MCF 10A (cell line): ENCODE results near the gene CAND2. TPM values are rescaled to one million over a fixed set of nuclear protein-coding genes. Genes with fewer than 3 reads are reported as not detected.

Source experiments
- BruUV-seq: library from RNA; stranded (reverse); fragments of 400-500 nt; replicated peaks from 2 replicates; lab custom pipeline; 2021; lab: Mats Ljungman, UMichigan
- CTCF ChIA-PET: fragments of 300-600 bp; sonication (Branson Sonifier 250); formaldehyde crosslinking; extraction: SDS; loops from one replicate; lab custom pipeline; 2021; ENCODE audit warnings: antibody characterized with exemption, inconsistent platforms; lab: Yijun Ruan, JAX
- POLR2A ChIA-PET: fragments of 300-600, 350-650 bp; sonication (Branson Sonifier 250); formaldehyde crosslinking; extraction: SDS; loops from one replicate; lab custom pipeline; 2020; ENCODE audit warnings: antibody characterized with exemption, inconsistent platforms; lab: Yijun Ruan, JAX
- DNase-seq: peaks from one replicate; pipeline ENCODE4 v3.0.0-alpha.2; 2018; ENCODE audit not compliant: unreplicated experiment
- H3K27ac Mint-ChIP-seq: one replicate; pipeline ENCODE4 v1.8.0; 2022; ENCODE audit warnings: mild to moderate bottlenecking, low read depth, mixed read lengths; ENCODE audit not compliant: unreplicated experiment
- H3K27me3 Mint-ChIP-seq: one replicate; pipeline ENCODE4 v1.8.0; 2022; ENCODE audit warnings: mixed read lengths; ENCODE audit not compliant: insufficient read depth, unreplicated experiment
- H3K36me3 Mint-ChIP-seq: one replicate; pipeline ENCODE4 v1.8.0; 2022; ENCODE audit warnings: mild to moderate bottlenecking, moderate library complexity, mixed read lengths; ENCODE audit not compliant: insufficient read depth, unreplicated experiment
- H3K4me1 Mint-ChIP-seq: one replicate; pipeline ENCODE4 v1.8.0; 2022; ENCODE audit warnings: mixed read lengths; ENCODE audit not compliant: insufficient read depth, unreplicated experiment
- H3K4me3 Mint-ChIP-seq: one replicate; pipeline ENCODE4 v1.8.0; 2022; ENCODE audit warnings: mild to moderate bottlenecking, moderate library complexity, mixed read lengths; ENCODE audit not compliant: unreplicated experiment
- H3K9me3 Mint-ChIP-seq: one replicate; pipeline ENCODE4 v1.8.0; 2022; ENCODE audit warnings: mixed read lengths; ENCODE audit not compliant: unreplicated experiment
- CTCF ChIP-seq: fragments of 200-600 bp; IDR thresholded peaks from one replicate; pipeline ENCODE4 v1.8.0; 2022; ENCODE audit warnings: antibody characterized with exemption, mild to moderate bottlenecking; ENCODE audit not compliant: unreplicated experiment
- intact Hi-C: fragments of 100-400 bp; cut with micrococcal nuclease; formaldehyde crosslinking; loops from 2 replicates; pipeline ENCODE4 v1.14.1; 2022
- total RNA-seq: library from RNA; stranded (reverse); gene quantifications from 2 replicates; pipeline ENCODE4 v1.2.3, GENCODE V29; 2022

The CAND2 gene
- total RNA-seq, 1 experiment from 2014 or later: not detected

- Mint-ChIP-seq H3K27me3 (no peaks in the 10 kb centered on the region), H3K4me3 (no peak overlapping the region), H3K4me1 (no peaks in the 10 kb centered on the region), H3K36me3 (no peaks in the 10 kb centered on the region), H3K9me3 (no peaks in the 10 kb centered on the region), H3K27ac (no peak overlapping the region)
- no peak for TF ChIP-seq CTCF
- no TSS peak for BruUV-seq
- intact Hi-C loops: no loop called here
- ChIA-PET POLR2A (interaction anchor here (1.3 kb wide), 1 partner anchor 25 kb away, joined by 3 read pairs; no protein-coding TSS in a partner anchor), CTCF (no interaction called here)
- no peak for DNase-seq
Observed at GRCh38 chr3:12793701-12794100, 2.8 kb upstream of the CAND2 start.

- CTCF ChIA-PET: interaction anchor here (0.7 to 1.3 kb wide), 2 partner anchors 10 to 16 kb away, joined by 4 read pairs; no protein-coding TSS in a partner anchor
- H3K9me3 Mint-ChIP-seq: no peaks in the 10 kb centered on the region
- H3K27me3 Mint-ChIP-seq: no peaks in the 10 kb centered on the region
- no peaks in the 10 kb centered on the region for H3K4me1 Mint-ChIP-seq
- no peaks in the 10 kb centered on the region for H3K36me3 Mint-ChIP-seq
- no peak for TF ChIP-seq CTCF
- intact Hi-C loops: no loop called here
- BruUV-seq: no TSS peak
- POLR2A ChIA-PET: interaction anchor here (0.7 kb wide), 1 partner anchor 37 kb away, joined by 3 read pairs; no protein-coding TSS in a partner anchor
- no peak overlapping the region for H3K27ac Mint-ChIP-seq
- DNase-seq: no peak
- H3K4me3 Mint-ChIP-seq: peak overlapping the region; percentile 33
Observed at GRCh38 chr3:12797124-12797891, 828 bp downstream of the CAND2 start.

DNA sequence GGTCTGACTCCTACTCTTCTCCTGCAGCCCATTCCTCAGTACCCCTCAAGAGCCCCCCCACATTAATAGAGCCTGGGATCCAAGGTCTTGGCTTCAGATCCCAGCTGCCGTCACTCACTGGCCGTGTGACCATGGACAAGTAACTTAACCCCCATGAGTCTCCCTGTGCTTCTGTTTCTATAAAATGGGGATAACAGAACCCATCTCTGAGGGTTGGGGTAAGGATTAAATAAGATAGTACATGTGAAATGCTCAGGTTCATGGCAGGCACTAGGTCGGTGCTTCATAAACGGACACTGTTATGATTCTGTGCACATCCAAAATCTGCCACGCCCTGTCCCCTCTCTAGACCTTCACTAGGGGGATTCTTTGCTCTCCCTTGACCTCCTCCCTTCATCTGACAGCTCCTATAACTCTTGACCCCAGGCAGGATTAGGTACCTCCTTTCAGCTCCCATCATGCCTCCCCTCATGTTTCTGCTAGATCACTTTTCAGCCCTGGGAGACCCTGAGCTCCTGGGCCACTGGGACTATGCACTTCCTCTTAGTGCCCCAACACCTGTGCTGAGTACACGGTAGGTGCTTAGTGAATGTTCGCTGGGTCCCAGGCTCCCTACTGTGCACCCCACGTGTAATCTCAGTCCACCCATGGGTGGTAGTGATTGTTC, 1.5 kb downstream of the CAND2 start:
- H3K27ac Mint-ChIP-seq: no peak overlapping the region
- no peak for TF ChIP-seq CTCF
- H3K9me3 Mint-ChIP-seq: no peaks in the 10 kb centered on the region
- no peaks in the 10 kb centered on the region for H3K4me1 Mint-ChIP-seq
- ChIA-PET POLR2A (interaction anchor here (0.7 kb wide), 1 partner anchor 38 kb away, joined by 3 read pairs; no protein-coding TSS in a partner anchor), CTCF (interaction anchor here (0.7 kb wide), 1 partner anchor 17 kb away, joined by 4 read pairs; no protein-coding TSS in a partner anchor)
- no peaks in the 10 kb centered on the region for H3K36me3 Mint-ChIP-seq
- DNase-seq: no peak
- no TSS peak for BruUV-seq
- H3K27me3 Mint-ChIP-seq: no peaks in the 10 kb centered on the region
- intact Hi-C loops: no loop called here
- H3K4me3 Mint-ChIP-seq: no peak overlapping the region

DNA sequence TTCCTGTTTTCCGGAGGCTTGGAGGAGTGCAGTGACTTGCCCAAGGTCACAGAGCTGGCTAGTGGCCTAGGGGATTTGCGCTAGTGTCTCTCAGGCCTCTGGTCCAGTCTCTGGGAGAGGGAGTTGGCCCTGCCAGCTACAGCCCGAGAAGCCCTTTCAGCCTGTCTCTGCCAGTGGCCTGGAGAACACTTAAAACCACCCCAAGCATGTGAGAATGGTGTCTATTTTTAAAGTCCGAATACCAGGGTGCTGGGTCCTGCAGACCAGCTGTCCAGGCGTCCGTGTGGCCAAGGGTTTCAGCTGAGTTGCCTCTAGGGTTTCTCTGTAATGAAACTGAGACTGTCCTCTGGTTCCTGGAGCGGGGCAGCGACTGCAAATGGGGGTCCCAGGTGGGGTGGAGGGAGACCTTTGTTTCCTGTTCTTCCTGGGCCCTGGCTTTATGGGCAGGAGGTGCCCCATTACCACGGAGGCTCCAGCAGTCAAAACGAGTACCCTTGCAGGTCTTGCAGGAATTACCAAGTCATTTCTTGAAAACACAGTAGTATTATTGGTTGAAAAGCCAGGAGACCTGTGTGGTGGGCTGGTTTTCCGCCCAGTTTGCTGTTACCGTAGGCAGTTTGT, 2.2 kb downstream of the CAND2 start:
- H3K27ac Mint-ChIP-seq: no peak overlapping the region
- no peaks in the 10 kb centered on the region for H3K4me1 Mint-ChIP-seq
- no peaks in the 10 kb centered on the region for H3K9me3 Mint-ChIP-seq
- TF ChIP-seq CTCF: no peak
- H3K27me3 Mint-ChIP-seq: no peaks in the 10 kb centered on the region
- H3K36me3 Mint-ChIP-seq: no peaks in the 10 kb centered on the region
- DNase-seq: no peak
- BruUV-seq: no TSS peak
- no peak overlapping the region for H3K4me3 Mint-ChIP-seq
- POLR2A ChIA-PET: no interaction called here
- intact Hi-C loops: no loop called here
- CTCF ChIA-PET: interaction anchor here (0.6 to 1.8 kb wide), 5 partner anchors 9 to 186 kb away, joined by 3 to 8 read pairs (median 3); no protein-coding TSS in a partner anchor
